HG02943 (cell line): ENCODE data around the gene NAB2.
A peak's percentile ranks its signal among the peaks of the same experiment; 100 is the strongest.
"Not testable (repeated sequence)": the region's sequence is repeated elsewhere in the genome, so short reads cannot be mapped to it uniquely, and the experiment has no call there.

Experiments used
- ATAC-seq: cut with Tn5 transposase; IDR thresholded peaks from one replicate; pipeline ENCODE4 v1.9.1; 2021; ENCODE audit warnings: mild to moderate bottlenecking, low read depth, moderate library complexity; ENCODE audit not compliant: unreplicated experiment

Gene NAB2

GRCh38 chr12:57088354-57089270 lies at the start of gene NAB2:
Gene NAB2 (plus strand): TSS chr12:57089114. CDS start chr12:57089272, 158 bp downstream.
- ATAC-seq: peak; percentile 55

GRCh38 chr12:57040211-57040610 lies 48.7 kb upstream of the NAB2 start:
- no peak for ATAC-seq

- ATAC-seq: no peak
Observed at GRCh38 chr12:57040750-57041149, 48.2 kb upstream of the NAB2 start.

- no peak for ATAC-seq
Observed at GRCh38 chr12:57042695-57043094, 46.2 kb upstream of the NAB2 start.

- ATAC-seq: no peak
Observed at GRCh38 chr12:57044468-57044867, 44.4 kb upstream of the NAB2 start.

- ATAC-seq: no peak
Observed at GRCh38 chr12:57044889-57045288, 44.0 kb upstream of the NAB2 start.

GRCh38 chr12:57046086-57046791 lies 42.7 kb upstream of the NAB2 start:
- ATAC-seq: no peak

- ATAC-seq: no peak
Observed at GRCh38 chr12:57046947-57047890, 41.7 kb upstream of the NAB2 start.

GRCh38 chr12:57047981-57048380 lies 40.9 kb upstream of the NAB2 start:
- ATAC-seq: no peak

GRCh38 chr12:57048423-57049118 lies 40.3 kb upstream of the NAB2 start:
- ATAC-seq: no peak

GRCh38 chr12:57049119-57049446 lies 39.8 kb upstream of the NAB2 start:
- ATAC-seq: no peak

- no peak for ATAC-seq
Observed at GRCh38 chr12:57049890-57050289, 39.0 kb upstream of the NAB2 start, which contains the start of gene MYO1A. Gene MYO1A (minus strand): TSS chr12:57050129. CDS start chr12:57048323, 1,806 bp downstream.

- no peak for ATAC-seq
Observed at GRCh38 chr12:57051011-57051410, 37.9 kb upstream of the NAB2 start.

GRCh38 chr12:57053146-57053545 lies 35.8 kb upstream of the NAB2 start:
- ATAC-seq: not testable (repeated sequence)

- ATAC-seq: not testable (repeated sequence)
Observed at GRCh38 chr12:57053901-57054300, 35.0 kb upstream of the NAB2 start.

GRCh38 chr12:57055824-57056223 lies 33.1 kb upstream of the NAB2 start:
- ATAC-seq: no peak

- ATAC-seq: no peak
Observed at GRCh38 chr12:57057067-57057751, 31.7 kb upstream of the NAB2 start.

- ATAC-seq: no peak
Observed at GRCh38 chr12:57058454-57058853, 30.5 kb upstream of the NAB2 start.

- ATAC-seq: no peak
Observed at GRCh38 chr12:57063991-57064685, 24.8 kb upstream of the NAB2 start.
